HCT116 (cell line): ENCODE results near the gene CD3G. TPM values are rescaled to one million over a fixed set of nuclear protein-coding genes. Genes with fewer than 3 reads are reported as not detected.

Source experiments
- ATAC-seq: fragments of 200-7000 bp; cut with Tn5 transposase; 2 replicates; pipeline ENCODE4 v1.9.1; 2020; ENCODE audit warnings: mild to moderate bottlenecking, moderate library complexity
- BruUV-seq: library from RNA; stranded (reverse); fragments of 400-500 nt; replicated peaks from 2 replicates; lab custom pipeline; 2021; lab: Mats Ljungman, UMichigan
- CTCF ChIA-PET: fragments of 300-600 bp; sonication (Branson Sonifier 250); formaldehyde crosslinking; loops from one replicate; lab custom pipeline; 2021; ENCODE audit warnings: antibody characterized with exemption; lab: Charles Lee
- POLR2A ChIA-PET: fragments of 300-600, 350-600 bp; sonication (Branson Sonifier 250); formaldehyde crosslinking; loops from one replicate; lab custom pipeline; 2021; ENCODE audit warnings: antibody characterized with exemption; lab: Charles Lee
- RAD21 ChIA-PET, 2 experiments: fragments of 300-600 bp; sonication (Branson Sonifier 250); formaldehyde crosslinking; loops; one replicate each; lab custom pipeline; 2023; ENCODE audit warnings: low total read pairs in 2 of 2; ENCODE audit not compliant: uncharacterized antibody in 2 of 2, unreplicated experiment in 2 of 2, low non-redundant PET in 1 of 2; lab: Charles Lee
- DNase-seq: peaks from one replicate; pipeline ENCODE4 v3.0.0-alpha.2; 2010; ENCODE audit warnings: low read depth, low spot score
- H2AFZ ChIP-seq: fragments of 200-600 bp; shearing (Covaris generic), sonication (generic); 2 replicates; pipeline ENCODE4 v1.6.1; 2017; ENCODE audit warnings: low read depth, mixed run types, mixed read lengths, antibody characterized with exemption, low read length; ENCODE audit not compliant: poor library complexity, severe bottlenecking
- H3K27ac ChIP-seq: 2 replicates; pipeline ENCODE4 v1.5.1; 2012; ENCODE audit warnings: low read depth, low read length
- H3K27me3 ChIP-seq: fragments of 200-600 bp; sonication (generic); 2 replicates; pipeline ENCODE4 v1.6.1; 2016; ENCODE audit warnings: mixed run types, low read length, mixed read lengths; ENCODE audit not compliant: insufficient read depth
- H3K36me3 ChIP-seq, 2 experiments: fragments of 200-500 bp in 1 of 2; fragments of 200-600 bp in 1 of 2; sonication (Bioruptor generic) in 1 of 2; sonication (generic) in 1 of 2; 2 replicates each; pipeline versions ENCODE4 v1.5.1 to v1.6.1; 2014 to 2016; ENCODE audit warnings: low read length in 2 of 2, inconsistent platforms in 1 of 2, mixed read lengths in 1 of 2, mixed run types in 1 of 2; ENCODE audit not compliant: insufficient read depth in 2 of 2, control insufficient read depth in 1 of 2
- H3K4me1 ChIP-seq, 2 experiments: fragments of 200-600 bp in 1 of 2; sonication (generic) in 1 of 2; 2 replicates each; pipeline versions ENCODE4 v1.5.1 to v1.6.1; 2012 to 2017; ENCODE audit warnings: low read length in 2 of 2, inconsistent platforms in 1 of 2, mild to moderate bottlenecking in 1 of 2, mixed read lengths in 1 of 2, mixed run types in 1 of 2, moderate library complexity in 1 of 2; ENCODE audit not compliant: insufficient read depth in 2 of 2, control insufficient read depth in 1 of 2
- H3K4me2 ChIP-seq: fragments of 200-600 bp; sonication (generic); 2 replicates; pipeline ENCODE4 v1.6.1; 2017; ENCODE audit warnings: mixed run types, low read length, mixed read lengths
- H3K4me3 ChIP-seq, 2 experiments: fragments of 200-600 bp in 1 of 2; sonication (generic) in 1 of 2; replicated peaks in 1 of 2; 2 replicates each; pipeline ENCODE4 v1.5.1; 2011 to 2016; ENCODE audit warnings: low read length in 2 of 2, control low read depth in 1 of 2, low read depth in 1 of 2, mild to moderate bottlenecking in 1 of 2, mixed read lengths in 1 of 2, mixed run types in 1 of 2
- H3K79me2 ChIP-seq: fragments of 200-600 bp; sonication (generic); 2 replicates; pipeline ENCODE4 v1.6.1; 2017; ENCODE audit warnings: mild to moderate bottlenecking, mixed run types, low read length, moderate library complexity, mixed read lengths; ENCODE audit not compliant: insufficient read depth
- H3K9ac ChIP-seq: fragments of 200-600 bp; sonication (generic); 2 replicates; pipeline ENCODE4 v1.6.1; 2016; ENCODE audit warnings: low read length, mixed read lengths
- H3K9me2 ChIP-seq: fragments of 200-600 bp; sonication (generic), shearing (Covaris generic); 2 replicates; pipeline ENCODE4 v1.6.1; 2017; ENCODE audit warnings: mixed run types, mild to moderate bottlenecking, moderate library complexity; ENCODE audit not compliant: insufficient read depth
- H3K9me3 ChIP-seq, 2 experiments: fragments of 200-500 bp in 1 of 2; fragments of 200-600 bp in 1 of 2; sonication (Bioruptor generic) in 1 of 2; sonication (generic) in 1 of 2; 2 replicates each; pipeline ENCODE4 v1.6.1; 2014 to 2017; ENCODE audit warnings: low read length in 2 of 2, mixed read lengths in 2 of 2, inconsistent platforms in 1 of 2, low read depth in 1 of 2, mild to moderate bottlenecking in 1 of 2, mixed run types in 1 of 2, moderate library complexity in 1 of 2; ENCODE audit not compliant: control insufficient read depth in 1 of 2, insufficient read depth in 1 of 2
- H4K20me1 ChIP-seq: fragments of 200-600 bp; sonication (generic), shearing (Covaris generic); 2 replicates; pipeline ENCODE4 v1.6.1; 2017; ENCODE audit warnings: mixed run types, mild to moderate bottlenecking, moderate library complexity; ENCODE audit not compliant: insufficient read depth
- ATF3 ChIP-seq: IDR thresholded peaks from 2 replicates; pipeline ENCODE4 v1.6.1; 2012
- CEBPB ChIP-seq: IDR thresholded peaks from 2 replicates; pipeline ENCODE4 v1.6.1; 2012; ENCODE audit warnings: low read depth
- CTCF ChIP-seq, 3 experiments: fragments of 200-600 bp in 1 of 3; sonication (generic) in 1 of 3; IDR thresholded peaks in 2 of 3; conservative IDR thresholded peaks in 1 of 3; 2 replicates each; pipeline ENCODE4 v1.5.1; 2012 to 2017; ENCODE audit warnings: low read depth in 2 of 3, low read length in 2 of 3, antibody characterized with exemption in 1 of 3, borderline replicate concordance in 1 of 3, control low read depth in 1 of 3, mild to moderate bottlenecking in 1 of 3, mixed read lengths in 1 of 3, mixed run types in 1 of 3, moderate library complexity in 1 of 3; ENCODE audit not compliant: insufficient read depth in 1 of 3
- EGR1 ChIP-seq: IDR thresholded peaks from 2 replicates; pipeline ENCODE4 v1.6.1; 2012; ENCODE audit warnings: low read depth
- EZH2phosphoT487 ChIP-seq: fragments of 200-600 bp; IDR thresholded peaks from 2 replicates; pipeline ENCODE4 v1.6.1; 2018; ENCODE audit warnings: antibody characterized with exemption, borderline replicate concordance
- FOSL1 ChIP-seq: IDR thresholded peaks from 2 replicates; pipeline ENCODE4 v1.6.1; 2012; ENCODE audit warnings: low read depth
- MAX ChIP-seq: IDR thresholded peaks from 2 replicates; pipeline ENCODE4 v1.6.1; 2012
- POLR2A ChIP-seq: IDR thresholded peaks from 2 replicates; pipeline ENCODE4 v1.7.0; 2011; ENCODE audit warnings: borderline replicate concordance; ENCODE audit not compliant: insufficient read depth, insufficient read length; ENCODE audit errors: extremely low read depth
- RAD21 ChIP-seq: IDR thresholded peaks from 2 replicates; pipeline ENCODE4 v1.6.1; 2012; ENCODE audit warnings: low read depth, mild to moderate bottlenecking
- SIN3A ChIP-seq: IDR thresholded peaks from 2 replicates; pipeline ENCODE4 v1.6.1; 2012; ENCODE audit warnings: low read depth
- SP1 ChIP-seq: IDR thresholded peaks from 2 replicates; pipeline ENCODE4 v1.6.1; 2012; ENCODE audit warnings: low read depth
- SRF ChIP-seq: IDR thresholded peaks from 2 replicates; pipeline ENCODE4 v1.6.1; 2012; ENCODE audit warnings: low read depth
- ZBTB33 ChIP-seq: IDR thresholded peaks from 2 replicates; pipeline ENCODE4 v1.6.1; 2011; ENCODE audit warnings: mild to moderate bottlenecking, low read length, moderate library complexity; ENCODE audit not compliant: insufficient replicate concordance; ENCODE audit errors: extremely low read depth
- ZNF274 ChIP-seq: fragments of 200-500 bp; sonication (Bioruptor generic); IDR thresholded peaks from 2 replicates; pipeline ENCODE4 v1.6.1; 2014; ENCODE audit warnings: mild to moderate bottlenecking, low read depth, low read length, inconsistent platforms
- intact Hi-C: fragments of 100-400 bp; cut with micrococcal nuclease; formaldehyde crosslinking; loops from 2 replicates; pipeline ENCODE4 v1.10.0; 2022
- total RNA-seq: library from RNA; stranded (reverse); gene quantifications from one replicate; pipeline ENCODE4 v1.2.1, GENCODE V29; 2021; ENCODE audit not compliant: unreplicated experiment

Gene CD3G
- total RNA-seq, 1 experiment from 2014 or later: 0.20 TPM

- no peaks in the 10 kb centered on the region for H3K79me2 ChIP-seq
- H3K27ac ChIP-seq: no peak overlapping the region
- H4K20me1 ChIP-seq: no peaks in the 10 kb centered on the region
- no peaks in the 10 kb centered on the region for H3K9me2 ChIP-seq
- POLR2A ChIA-PET: no interaction called here
- TF ChIP-seq EZH2phosphoT487 (no peak), CTCF (IDR thresholded peaks at IDR 0.05 in 2 of 3, conservative IDR thresholded peaks at IDR 0.05 in 1 of 3; ENCODE audit: borderline replicate concordance in 1 of 3, insufficient read depth in 1 of 3, low read depth in 2 of 3, low read length in 2 of 3) (no peak), POLR2A (no peak), FOSL1 (no peak), MAX (no peak), ZBTB33 (no peak), ATF3 (no peak), ZNF274 (no peak), RAD21 (no peak), SIN3A (no peak), EGR1 (no peak), CEBPB (no peak), SRF (no peak), SP1 (no peak)
- CTCF ChIA-PET: no interaction called here
- H3K4me1 ChIP-seq: peaks cover 0 to 4% of the 10 kb centered on the region in 2 experiments; a peak in 2 of 4 replicates
- ATAC-seq (no peak), DNase-seq (no peak)
- H2AFZ ChIP-seq: no peak overlapping the region
- H3K27me3 ChIP-seq: no peaks in the 10 kb centered on the region; the same call in 1 of the 2 replicates
- no peak overlapping the region for H3K9ac ChIP-seq
- intact Hi-C loops: no loop called here
- H3K9me3 ChIP-seq: no peaks in the 10 kb centered on the region
- H3K4me2 ChIP-seq: no peak overlapping the region
- H3K4me3 ChIP-seq: no peak overlapping the region
- H3K36me3 ChIP-seq: no peaks in the 10 kb centered on the region
- RAD21 ChIA-PET: no interaction called here
- no TSS peak for BruUV-seq
These were observed 3.7 kb upstream of the CD3G start for GRCh38 chr11:118340449-118340848.
